Thyroid gland (tissue), 4 donors: ENCODE measurements around the gene ITGAE. TPM values are rescaled to one million over a fixed set of nuclear protein-coding genes. Genes with fewer than 3 reads are reported as not detected.

Experiments
- DNase-seq, 2 donors: peaks; one replicate each; pipeline ENCODE4 v3.0.0-alpha.2; 2019
- H3K27ac ChIP-seq, 3 donors: fragments of 200-600 bp; sonication (generic); 1 replicate in 2 of 3; 2 replicates in 1 of 3; pipeline ENCODE4 v1.5.1; 2016 to 2019; ENCODE audit warnings: mild to moderate bottlenecking in 1 of 3, moderate library complexity in 1 of 3
- H3K27me3 ChIP-seq: fragments of 200-600 bp; sonication (generic); one replicate; pipeline ENCODE4 v1.5.1; 2019
- H3K36me3 ChIP-seq, 2 donors: fragments of 200-600 bp; sonication (generic); one replicate each; pipeline ENCODE4 v1.5.1; 2016 to 2019
- H3K4me1 ChIP-seq, 2 donors: fragments of 200-600 bp; sonication (generic); one replicate each; pipeline ENCODE4 v1.5.1; 2017 to 2019
- H3K4me3 ChIP-seq, 3 donors: fragments of 200-600 bp; sonication (generic); replicated peaks in 1 of 3; 1 replicate in 2 of 3; 2 replicates in 1 of 3; pipeline ENCODE4 v1.5.1; 2016; ENCODE audit warnings: mild to moderate bottlenecking in 1 of 3
- H3K9me3 ChIP-seq: fragments of 200-600 bp; sonication (generic); one replicate; pipeline ENCODE4 v1.5.1; 2017
- CTCF ChIP-seq, 6 experiments: fragments of 200-600 bp in 3 of 6; fragments of 450-650 bp in 3 of 6; sonication (generic) in 3 of 6; IDR thresholded peaks; one replicate each; pipeline ENCODE4 v1.5.1; 2016 to 2019; ENCODE audit warnings: antibody characterized with exemption in 6 of 6, mild to moderate bottlenecking in 2 of 6, inconsistent platforms in 1 of 6, moderate library complexity in 1 of 6
- POLR2A ChIP-seq, 2 donors: fragments of 450-650 bp; IDR thresholded peaks; one replicate each; pipeline ENCODE4 v1.6.1; 2017; ENCODE audit warnings: antibody characterized with exemption in 2 of 2, mild to moderate bottlenecking in 2 of 2, moderate library complexity in 1 of 2
- WGBS, 2 donors: methylation state at CpG; one replicate each; pipeline ENCODE4 v1.1.5; 2017; 5-methylcytosine and 5-hydroxymethylcytosine counted together
- intact Hi-C: fragments of 100-400 bp; cut with DNase I; formaldehyde crosslinking; loops from one replicate; pipeline ENCODE4 v1.15.1; 2023
- total RNA-seq, 4 donors: library from RNA; depleted of rRNA; stranded (reverse); fragments of >200 nt; gene quantifications; one replicate each; pipeline ENCODE4 v1.2.3, GENCODE V29; 2016

ITGAE gene
- total RNA-seq, 4 donors from 2014 or later, result 5.5 to 31.9 (median 19.4) TPM

- no peak overlapping the region for H3K4me3 ChIP-seq
- 82 to 91% methylated on average over 19 of the region's 27 CpGs for WGBS, 2 donors
- H3K36me3 ChIP-seq, result no peaks in the 10 kb centered on the region
- TF ChIP-seq POLR2A (IDR thresholded peaks at IDR 0.05) (no peak), CTCF (IDR thresholded peaks at IDR 0.05) (no peak)
- DNase-seq, result no peak
- no peak overlapping the region for H3K27ac ChIP-seq
- H3K27me3 ChIP-seq, result no peaks in the 10 kb centered on the region
- intact Hi-C loops, result no loop called here
- no peaks in the 10 kb centered on the region for H3K9me3 ChIP-seq
- H3K4me1 ChIP-seq, result no peaks in the 10 kb centered on the region
Measured at GRCh38 chr17:3678821-3679530, 122.0 kb downstream of the ITGAE start.

- WGBS, 2 donors, result 47 to 74% methylated on average over 2 to 10 of the region's 16 CpGs
- intact Hi-C loops, result no loop called here
- Histone ChIP-seq H3K9me3 (no peaks in the 10 kb centered on the region), H3K27me3 (no peaks in the 10 kb centered on the region), H3K36me3 (no peaks in the 10 kb centered on the region), H3K4me1 (no peaks in the 10 kb centered on the region), H3K4me3 (no peak overlapping the region), H3K27ac (no peak overlapping the region)
- TF ChIP-seq CTCF (IDR thresholded peaks at IDR 0.05), result no peak
- TF ChIP-seq POLR2A (IDR thresholded peaks at IDR 0.05), result no peak
- no peak for DNase-seq
Measured at GRCh38 chr17:3678095-3678820, 122.7 kb downstream of the ITGAE start.

GRCh38 chr17:3675886-3676285, 125.1 kb downstream of the ITGAE start:
- Histone ChIP-seq H3K4me1 (no peaks in the 10 kb centered on the region), H3K4me3 (no peak overlapping the region), H3K27ac (no peak overlapping the region), H3K9me3 (no peaks in the 10 kb centered on the region), H3K36me3 (no peaks in the 10 kb centered on the region), H3K27me3 (no peaks in the 10 kb centered on the region)
- TF ChIP-seq POLR2A (IDR thresholded peaks at IDR 0.05) (no peak), CTCF (IDR thresholded peaks at IDR 0.05) (no peak)
- WGBS, 2 donors, result 78 to 85% methylated on average over 10 to 11 of the region's 11 CpGs
- intact Hi-C loops, result no loop called here
- no peak for DNase-seq

GRCh38 chr17:3672571-3672970, 128.4 kb downstream of the ITGAE start:
- WGBS, 2 donors, result 94 to 96% methylated on average over 4 of the region's 4 CpGs

More at GRCh38 chr17:3672571-3672970, 128.4 kb downstream of the ITGAE start:
- no peak overlapping the region for H3K27ac ChIP-seq
- no peak overlapping the region for H3K4me3 ChIP-seq
- intact Hi-C loops, result no loop called here
- no peaks in the 10 kb centered on the region for H3K36me3 ChIP-seq
- TF ChIP-seq POLR2A (IDR thresholded peaks at IDR 0.05) (no peak), CTCF (IDR thresholded peaks at IDR 0.05) (no peak)
- no peak for DNase-seq
- H3K27me3 ChIP-seq, result no peaks in the 10 kb centered on the region
- H3K4me1 ChIP-seq, result peaks cover 9 to 10% of the 10 kb centered on the region in 2 donors
- H3K9me3 ChIP-seq, result no peaks in the 10 kb centered on the region
